NOMO-1 treated with DMSO at 0.1 percent for 48 hours (cell line): ENCODE results near the gene CDH4.

ENCODE experiments used
- DNase-seq: peaks from one replicate; lab custom pipeline; 2025; ENCODE audit not compliant: unreplicated experiment; lab: John Stamatoyannopoulos, UW

The CDH4 gene

GRCh38 chr20:61548069-61548468 lies 296.0 kb downstream of the CDH4 start:
- DNase-seq = no peak

GRCh38 chr20:61549865-61550264 lies 297.8 kb downstream of the CDH4 start:
- DNase-seq = no peak

- DNase-seq = no peak
Measured at GRCh38 chr20:61551401-61551800, 299.3 kb downstream of the CDH4 start.

- no peak for DNase-seq
Measured at GRCh38 chr20:61554617-61555016, 302.6 kb downstream of the CDH4 start.

- no peak for DNase-seq
Measured at GRCh38 chr20:61555566-61555965, 303.5 kb downstream of the CDH4 start.

- DNase-seq = no peak
Measured at GRCh38 chr20:61556111-61556510, 304.1 kb downstream of the CDH4 start.

- no peak for DNase-seq
Measured at GRCh38 chr20:61556673-61557072, 304.6 kb downstream of the CDH4 start.

- no peak for DNase-seq
Measured at GRCh38 chr20:61557621-61558020, 305.6 kb downstream of the CDH4 start.

- DNase-seq = no peak
Measured at GRCh38 chr20:61558726-61559125, 306.7 kb downstream of the CDH4 start.

GRCh38 chr20:61559706-61560315 lies 307.8 kb downstream of the CDH4 start:
- DNase-seq = no peak

- DNase-seq = no peak
Measured at GRCh38 chr20:61560361-61560853, 308.3 kb downstream of the CDH4 start.

GRCh38 chr20:61561111-61561830 lies 309.2 kb downstream of the CDH4 start:
- DNase-seq = no peak

- no peak for DNase-seq
Measured at GRCh38 chr20:61562491-61562890, 310.4 kb downstream of the CDH4 start.

- no peak for DNase-seq
Measured at GRCh38 chr20:61562897-61563504, 310.9 kb downstream of the CDH4 start.

- no peak for DNase-seq
Measured at GRCh38 chr20:61564628-61565027, 312.6 kb downstream of the CDH4 start.

- no peak for DNase-seq
Measured at GRCh38 chr20:61565791-61566190, 313.7 kb downstream of the CDH4 start.

GRCh38 chr20:61566691-61567090 lies 314.6 kb downstream of the CDH4 start:
- DNase-seq = no peak

- no peak for DNase-seq
Measured at GRCh38 chr20:61567204-61567603, 315.1 kb downstream of the CDH4 start.

GRCh38 chr20:61569825-61570224 lies 317.8 kb downstream of the CDH4 start:
- no peak for DNase-seq

GRCh38 chr20:61570646-61571195 lies 318.7 kb downstream of the CDH4 start:
- DNase-seq = no peak

GRCh38 chr20:61571221-61571620 lies 319.2 kb downstream of the CDH4 start:
- DNase-seq = no peak
